Hepatocyte (in vitro differentiated cells): ENCODE data around the gene COPE. TPM values are rescaled to one million over a fixed set of nuclear protein-coding genes. Genes with fewer than 3 reads are reported as not detected.

ENCODE experiments used
- DNase-seq: peaks from one replicate; pipeline ENCODE4 v3.0.0-alpha.2; 2016; ENCODE audit warnings: low spot score
- H2AFZ ChIP-seq: fragments of 200-600 bp; sonication (generic); 2 replicates; pipeline ENCODE4 v1.6.0; 2016; ENCODE audit warnings: antibody characterized with exemption, mild to moderate bottlenecking
- H3K27ac ChIP-seq: fragments of 200-600 bp; sonication (generic); 2 replicates; pipeline ENCODE4 v1.5.1; 2016; ENCODE audit warnings: mild to moderate bottlenecking
- H3K27me3 ChIP-seq: fragments of 200-600 bp; sonication (generic); 2 replicates; pipeline ENCODE4 v1.6.1; 2016
- H3K36me3 ChIP-seq: fragments of 200-600 bp; sonication (generic); replicated peaks from 2 replicates; pipeline ENCODE4 v1.5.1; 2016; ENCODE audit warnings: low read depth; ENCODE audit not compliant: insufficient read depth
- H3K4me1 ChIP-seq: fragments of 200-600 bp; sonication (generic); 2 replicates; pipeline ENCODE4 v1.5.1; 2016; ENCODE audit warnings: mild to moderate bottlenecking, moderate library complexity; ENCODE audit not compliant: insufficient read depth
- H3K4me2 ChIP-seq: fragments of 200-600 bp; sonication (generic); 2 replicates; pipeline ENCODE4 v1.6.0; 2016
- H3K4me3 ChIP-seq: fragments of 200-600 bp; sonication (generic); 2 replicates; pipeline ENCODE4 v1.5.1; 2016; ENCODE audit warnings: mild to moderate bottlenecking
- H3K79me2 ChIP-seq: fragments of 200-600 bp; sonication (generic); 2 replicates; pipeline ENCODE4 v1.6.0; 2017; ENCODE audit warnings: mild to moderate bottlenecking
- H3K9me2 ChIP-seq: fragments of 200-600 bp; sonication (generic); replicated peaks from 2 replicates; pipeline ENCODE4 v1.6.0; 2017; ENCODE audit warnings: mild to moderate bottlenecking; ENCODE audit not compliant: insufficient read depth
- H3K9me3 ChIP-seq: fragments of 200-600 bp; sonication (generic); 2 replicates; pipeline ENCODE4 v1.5.1; 2016; ENCODE audit warnings: low read depth, mild to moderate bottlenecking
- H4K20me1 ChIP-seq: fragments of 200-600 bp; sonication (generic); 2 replicates; pipeline ENCODE4 v1.6.0; 2016; ENCODE audit warnings: mild to moderate bottlenecking; ENCODE audit not compliant: insufficient read depth, poor library complexity, severe bottlenecking
- EZH2 ChIP-seq: fragments of 200-600 bp; sonication (generic); IDR thresholded peaks from 2 replicates; pipeline ENCODE4 v1.6.1; 2016; ENCODE audit warnings: antibody characterized with exemption, mild to moderate bottlenecking, borderline replicate concordance
- EZH2phosphoT487 ChIP-seq: fragments of 200-600 bp; sonication (generic); IDR thresholded peaks from one replicate; pipeline ENCODE4 v1.6.1; 2018; ENCODE audit warnings: antibody characterized with exemption, mild to moderate bottlenecking, low read depth, moderate library complexity; ENCODE audit not compliant: unreplicated experiment, severe bottlenecking
- WGBS: methylation state at CpG from one replicate; pipeline ENCODE4 v1.1.6; 2016; ENCODE audit warnings: low lambda C conversion rate; ENCODE audit errors: missing lambda C conversion rate; 5-methylcytosine and 5-hydroxymethylcytosine counted together
- polyA plus RNA-seq: library from polyadenylated mRNA; unstranded; fragments of >200 nt; fragmentation: Nextera tagmentation; extraction: Ambion mirVana; gene quantifications from 2 replicates; pipeline ENCODE4 v1.2.1, GENCODE V29; 2016
- total RNA-seq: library from RNA; depleted of rRNA; stranded (reverse); fragments of >200 nt; gene quantifications from 2 replicates; pipeline ENCODE4 v1.2.3, GENCODE V29; 2014
- TF ChIP-seq, protein P1 (sequence below): fragments of 200-600 bp; sonication (generic); IDR thresholded peaks from 2 replicates; pipeline ENCODE4 v1.5.1; 2016; ENCODE audit warnings: antibody characterized with exemption, mild to moderate bottlenecking; ENCODE audit not compliant: poor library complexity

COPE gene
- total and polyA plus RNA-seq, 2 experiments from 2014 or later = 228 to 397 TPM

- H3K27me3 ChIP-seq = peaks cover 4% of the 10 kb centered on the region
- TF ChIP-seq EZH2 = no peak
- TF ChIP-seq, protein P1, sequence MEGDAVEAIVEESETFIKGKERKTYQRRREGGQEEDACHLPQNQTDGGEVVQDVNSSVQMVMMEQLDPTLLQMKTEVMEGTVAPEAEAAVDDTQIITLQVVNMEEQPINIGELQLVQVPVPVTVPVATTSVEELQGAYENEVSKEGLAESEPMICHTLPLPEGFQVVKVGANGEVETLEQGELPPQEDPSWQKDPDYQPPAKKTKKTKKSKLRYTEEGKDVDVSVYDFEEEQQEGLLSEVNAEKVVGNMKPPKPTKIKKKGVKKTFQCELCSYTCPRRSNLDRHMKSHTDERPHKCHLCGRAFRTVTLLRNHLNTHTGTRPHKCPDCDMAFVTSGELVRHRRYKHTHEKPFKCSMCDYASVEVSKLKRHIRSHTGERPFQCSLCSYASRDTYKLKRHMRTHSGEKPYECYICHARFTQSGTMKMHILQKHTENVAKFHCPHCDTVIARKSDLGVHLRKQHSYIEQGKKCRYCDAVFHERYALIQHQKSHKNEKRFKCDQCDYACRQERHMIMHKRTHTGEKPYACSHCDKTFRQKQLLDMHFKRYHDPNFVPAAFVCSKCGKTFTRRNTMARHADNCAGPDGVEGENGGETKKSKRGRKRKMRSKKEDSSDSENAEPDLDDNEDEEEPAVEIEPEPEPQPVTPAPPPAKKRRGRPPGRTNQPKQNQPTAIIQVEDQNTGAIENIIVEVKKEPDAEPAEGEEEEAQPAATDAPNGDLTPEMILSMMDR = no peak
- TF ChIP-seq EZH2phosphoT487 = no peak
- no peak overlapping the region for H3K4me3 ChIP-seq
- no peak overlapping the region for H3K4me2 ChIP-seq
- no peaks in the 10 kb centered on the region for H3K79me2 ChIP-seq
- DNase-seq = no peak
- peaks cover under 1% of the 10 kb centered on the region for H4K20me1 ChIP-seq
- H2AFZ ChIP-seq = no peak overlapping the region
- peaks cover 6% of the 10 kb centered on the region for H3K4me1 ChIP-seq
- no peaks in the 10 kb centered on the region for H3K9me3 ChIP-seq
- H3K9me2 ChIP-seq = no peaks in the 10 kb centered on the region
- H3K27ac ChIP-seq = no peak overlapping the region
- no peaks in the 10 kb centered on the region for H3K36me3 ChIP-seq
- WGBS = 93% methylated on average over 16 of the region's 20 CpGs
Observed at GRCh38 chr19:18899624-18900560, 19.3 kb downstream of the COPE start.

- H3K9me3 ChIP-seq = no peaks in the 10 kb centered on the region
- H2AFZ ChIP-seq = no peak overlapping the region
- no peaks in the 10 kb centered on the region for H3K79me2 ChIP-seq
- H3K27me3 ChIP-seq = peaks cover 4% of the 10 kb centered on the region
- no peaks in the 10 kb centered on the region for H3K36me3 ChIP-seq
- 70% methylated on average over 18 of the region's 18 CpGs for WGBS
- H3K27ac ChIP-seq = no peak overlapping the region
- DNase-seq = no peak
- peaks cover 6% of the 10 kb centered on the region for H3K4me1 ChIP-seq
- H3K9me2 ChIP-seq = no peaks in the 10 kb centered on the region
- H3K4me2 ChIP-seq = no peak overlapping the region
- H4K20me1 ChIP-seq = peaks cover 2% of the 10 kb centered on the region
- H3K4me3 ChIP-seq = no peak overlapping the region
- TF ChIP-seq, protein P1 = no peak
- TF ChIP-seq EZH2 = no peak
- no peak for TF ChIP-seq EZH2phosphoT487
Observed at GRCh38 chr19:18898607-18899408, 20.4 kb downstream of the COPE start.

- 48% methylated on average over 11 of the region's 18 CpGs for WGBS
- H3K27ac ChIP-seq = no peak overlapping the region
- no peaks in the 10 kb centered on the region for H3K79me2 ChIP-seq
- peaks cover 2% of the 10 kb centered on the region for H4K20me1 ChIP-seq
- peaks cover 4% of the 10 kb centered on the region for H3K27me3 ChIP-seq
- no peak overlapping the region for H2AFZ ChIP-seq
- H3K36me3 ChIP-seq = no peaks in the 10 kb centered on the region
- TF ChIP-seq EZH2 (no peak), EZH2phosphoT487 (no peak)
- TF ChIP-seq, protein P1 = no peak
- DNase-seq = no peak
- no peak overlapping the region for H3K4me2 ChIP-seq
- no peak overlapping the region for H3K4me3 ChIP-seq
- H3K9me3 ChIP-seq = no peaks in the 10 kb centered on the region
- no peaks in the 10 kb centered on the region for H3K9me2 ChIP-seq
- H3K4me1 ChIP-seq = peaks cover 6% of the 10 kb centered on the region
Observed at GRCh38 chr19:18898081-18898606, 21.0 kb downstream of the COPE start.
